NB4 (cell line): Measurements from ENCODE around the gene FAM110D.

Experiments
- CTCF ChIP-seq: IDR thresholded peaks from one replicate; pipeline ENCODE4 v1.5.1; 2012; ENCODE audit warnings: low read depth, low read length
- POLR2A ChIP-seq: IDR thresholded peaks from 2 replicates; pipeline ENCODE4 v1.6.1; 2011; ENCODE audit warnings: mild to moderate bottlenecking; ENCODE audit not compliant: insufficient read length; ENCODE audit errors: extremely low read depth

GRCh38 chr1:26197301-26197700 lies 38.4 kb downstream of the FAM110D start:
- no peak for TF ChIP-seq CTCF
- TF ChIP-seq POLR2A = no peak
